ENCODE results near the gene AGBL1.

The AGBL1 gene

GRCh38 chr15:86916671-86917360 is 837.1 kb downstream of the AGBL1 start:
- H3K4me1 ChIP-seq (ENCODE audit: insufficient read depth, poor library complexity, severe bottlenecking) = no peaks in the 10 kb centered on the region
- DNase-seq (ENCODE audit: low spot score) (no peak), ATAC-seq (ENCODE audit: low read depth) (no peak)
- no peak overlapping the region for H3K4me3 ChIP-seq (ENCODE audit: severe bottlenecking)
- no peaks in the 10 kb centered on the region for H3K9me3 ChIP-seq (ENCODE audit: severe bottlenecking)
- no peak overlapping the region for H3K27ac ChIP-seq (ENCODE audit: poor library complexity, severe bottlenecking)
- no peaks in the 10 kb centered on the region for H3K27me3 ChIP-seq (ENCODE audit: insufficient read depth, poor library complexity, severe bottlenecking)
- H3K36me3 ChIP-seq (ENCODE audit: low read depth) = no peaks in the 10 kb centered on the region
- TF ChIP-seq CTCF (IDR thresholded peaks at IDR 0.05; ENCODE audit: poor library complexity, severe bottlenecking) = no peak

GRCh38 chr15:86917361-86917671 is 837.6 kb downstream of the AGBL1 start:
- ATAC-seq (ENCODE audit: low read depth) = no peak
- H3K4me1 ChIP-seq (ENCODE audit: insufficient read depth, poor library complexity, severe bottlenecking) = no peaks in the 10 kb centered on the region
- no peaks in the 10 kb centered on the region for H3K36me3 ChIP-seq (ENCODE audit: low read depth)
- no peak overlapping the region for H3K27ac ChIP-seq (ENCODE audit: poor library complexity, severe bottlenecking)
- H3K27me3 ChIP-seq (ENCODE audit: insufficient read depth, poor library complexity, severe bottlenecking) = no peaks in the 10 kb centered on the region
- no peak overlapping the region for H3K4me3 ChIP-seq (ENCODE audit: severe bottlenecking)
- no peak for DNase-seq (ENCODE audit: low spot score)
- no peaks in the 10 kb centered on the region for H3K9me3 ChIP-seq (ENCODE audit: severe bottlenecking)
- TF ChIP-seq CTCF (IDR thresholded peaks at IDR 0.05; ENCODE audit: poor library complexity, severe bottlenecking) = no peak

GRCh38 chr15:86919581-86919980 is 839.9 kb downstream of the AGBL1 start:
- Histone ChIP-seq H3K27ac (ENCODE audit: poor library complexity, severe bottlenecking) (no peak overlapping the region), H3K9me3 (ENCODE audit: severe bottlenecking) (no peaks in the 10 kb centered on the region), H3K27me3 (ENCODE audit: insufficient read depth, poor library complexity, severe bottlenecking) (no peaks in the 10 kb centered on the region), H3K36me3 (ENCODE audit: low read depth) (no peaks in the 10 kb centered on the region; the same call in 1 of the 2 replicates), H3K4me1 (ENCODE audit: insufficient read depth, poor library complexity, severe bottlenecking) (no peaks in the 10 kb centered on the region), H3K4me3 (ENCODE audit: severe bottlenecking) (no peak overlapping the region)
- DNase-seq (ENCODE audit: low spot score) (no peak), ATAC-seq (ENCODE audit: low read depth) (no peak)
- no peak for TF ChIP-seq CTCF (IDR thresholded peaks at IDR 0.05; ENCODE audit: poor library complexity, severe bottlenecking)

- Histone ChIP-seq H3K36me3 (ENCODE audit: low read depth) (no peaks in the 10 kb centered on the region), H3K9me3 (ENCODE audit: severe bottlenecking) (no peaks in the 10 kb centered on the region), H3K4me1 (ENCODE audit: insufficient read depth, poor library complexity, severe bottlenecking) (no peaks in the 10 kb centered on the region), H3K27ac (ENCODE audit: poor library complexity, severe bottlenecking) (no peak overlapping the region), H3K27me3 (ENCODE audit: insufficient read depth, poor library complexity, severe bottlenecking) (peaks cover 18% of the 10 kb centered on the region), H3K4me3 (ENCODE audit: severe bottlenecking) (no peak overlapping the region)
- ATAC-seq (ENCODE audit: low read depth) = no peak
- no peak for TF ChIP-seq CTCF (IDR thresholded peaks at IDR 0.05; ENCODE audit: poor library complexity, severe bottlenecking)
- DNase-seq (ENCODE audit: low spot score) = no peak
These were observed 849.8 kb downstream of the AGBL1 start for GRCh38 chr15:86929461-86929860.

- no peak overlapping the region for H3K4me3 ChIP-seq (ENCODE audit: severe bottlenecking)
- H3K36me3 ChIP-seq (ENCODE audit: low read depth) = no peaks in the 10 kb centered on the region
- no peak for DNase-seq (ENCODE audit: low spot score)
- H3K4me1 ChIP-seq (ENCODE audit: insufficient read depth, poor library complexity, severe bottlenecking) = no peaks in the 10 kb centered on the region
- H3K27ac ChIP-seq (ENCODE audit: poor library complexity, severe bottlenecking) = no peak overlapping the region
- ATAC-seq (ENCODE audit: low read depth) = no peak
- H3K9me3 ChIP-seq (ENCODE audit: severe bottlenecking) = no peaks in the 10 kb centered on the region
- TF ChIP-seq CTCF (IDR thresholded peaks at IDR 0.05; ENCODE audit: poor library complexity, severe bottlenecking) = no peak
- H3K27me3 ChIP-seq (ENCODE audit: insufficient read depth, poor library complexity, severe bottlenecking) = peaks cover 18% of the 10 kb centered on the region
These were observed 852.8 kb downstream of the AGBL1 start for GRCh38 chr15:86932456-86932855.
